ENCODE data around the gene PINLYP.

PINLYP gene

GRCh38 chr19:43607238-43608205 is 31.9 kb downstream of the PINLYP start:
- no peak for DNase-seq

DNA sequence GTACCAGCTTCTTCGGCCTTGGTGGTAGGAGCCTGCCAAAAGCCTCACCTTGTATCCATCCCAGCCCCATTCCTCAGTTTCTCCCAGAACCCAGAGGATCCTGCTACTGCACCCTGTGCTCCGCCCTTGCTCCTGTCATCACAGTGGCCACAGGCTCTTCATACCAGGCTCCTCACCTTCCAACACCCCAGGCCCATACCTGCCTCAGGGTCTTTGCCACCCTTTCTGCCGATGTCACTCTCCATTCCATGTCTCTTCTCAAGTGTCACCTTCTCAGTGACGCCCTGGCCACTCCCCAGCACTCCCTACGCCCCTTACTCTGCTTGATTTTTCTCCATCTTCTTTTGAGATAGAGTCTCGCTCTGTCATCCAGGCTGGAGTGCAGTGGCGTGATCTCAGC is 34.3 kb downstream of the PINLYP start:
- no peak for DNase-seq

DNA sequence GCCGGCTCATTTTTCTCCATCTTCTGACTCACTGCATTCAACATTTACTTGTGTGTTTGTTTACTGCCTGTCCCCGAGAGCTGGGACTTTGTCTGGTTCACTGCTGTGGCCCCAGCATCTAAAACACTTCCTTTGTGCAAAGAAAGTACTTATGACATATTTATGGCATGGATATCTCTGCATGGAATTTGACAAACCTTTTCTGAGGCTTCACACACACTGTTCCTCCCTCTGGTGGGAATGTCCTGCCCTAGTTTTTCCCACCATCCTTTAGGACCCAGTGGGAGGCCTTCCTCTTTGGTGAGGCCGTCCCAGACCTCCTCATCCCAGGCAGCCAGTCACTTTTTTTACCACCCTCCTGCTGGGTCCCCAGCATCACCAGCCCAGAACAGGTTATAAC is 34.9 kb downstream of the PINLYP start:
- DNase-seq: no peak

DNA sequence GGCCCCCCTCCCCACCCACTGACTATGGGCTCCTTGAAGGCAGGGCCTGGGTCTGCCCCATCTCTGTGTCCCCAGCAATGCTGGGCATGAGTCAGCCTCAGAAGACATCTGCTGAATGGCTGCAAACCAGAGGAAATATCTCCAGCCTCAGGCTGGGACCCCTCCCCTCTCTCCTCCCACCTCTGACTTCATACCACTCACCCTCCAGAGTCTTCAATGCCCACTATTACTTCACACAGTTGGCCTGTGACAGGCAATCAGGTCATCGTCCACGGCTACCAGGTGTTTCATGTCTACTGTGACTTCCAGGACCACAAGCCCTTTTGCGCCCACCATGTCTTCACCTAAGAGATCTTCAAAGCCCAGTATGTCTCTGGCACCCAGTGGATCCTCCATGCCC is 36.2 kb downstream of the PINLYP start, which contains the start of gene SRRM5:
SRRM5 (plus strand) TSS at position 301 of the 400 bp plus-strand sequence; CDS start at position 335, 34 bp downstream.
- no peak for DNase-seq

DNA sequence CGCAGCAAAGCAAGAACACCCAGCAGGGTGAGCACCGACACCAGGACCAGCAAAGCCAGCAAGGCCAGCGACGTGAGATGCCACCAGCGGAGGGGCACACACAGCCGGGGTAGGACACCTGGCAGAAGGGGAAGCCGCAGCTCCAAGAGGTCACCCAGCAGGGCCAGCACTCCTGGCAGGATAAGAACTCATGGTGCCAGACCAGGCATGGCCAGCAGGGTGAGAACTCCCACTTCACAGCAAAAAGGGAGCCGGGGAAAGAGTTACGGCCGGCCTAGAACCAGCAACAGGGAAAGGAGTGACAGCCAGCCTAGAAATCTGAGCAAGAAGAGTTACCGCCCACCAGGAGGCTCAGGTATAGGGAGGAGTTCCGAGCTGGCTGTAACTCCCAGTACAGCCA is 36.8 kb downstream of the PINLYP start:
- DNase-seq: no peak

GRCh38 chr19:43616306-43616705 is 40.7 kb downstream of the PINLYP start:
- DNase-seq: no peak

GRCh38 chr19:43616954-43617353 is 41.4 kb downstream of the PINLYP start:
- no peak for DNase-seq

DNA sequence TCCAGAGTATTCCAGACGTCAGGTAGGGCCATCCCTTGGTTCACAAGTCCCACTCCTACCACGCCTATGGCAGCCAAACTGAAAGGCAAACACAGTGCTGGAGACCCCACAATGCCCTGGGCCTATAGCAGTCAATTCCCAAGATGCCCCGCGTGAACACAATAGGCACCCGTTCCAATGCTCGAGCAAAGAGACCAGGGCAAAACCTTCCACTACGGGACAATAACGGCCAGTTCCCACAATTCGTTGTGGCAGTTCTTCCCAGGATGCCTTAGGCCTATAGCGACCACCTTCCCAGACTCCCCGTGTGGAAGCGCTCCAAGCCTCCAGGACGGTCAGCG is 43.3 kb downstream of the PINLYP start:
- no peak for DNase-seq

GRCh38 chr19:43619262-43620060 is 43.9 kb downstream of the PINLYP start, which contains the start of gene ZNF428:
Gene ZNF428, minus strand, starts transcription at chr19:43619629. Its CDS starts 5,325 bp downstream, at chr19:43614304.
- peak; percentile 78 for DNase-seq

DNA sequence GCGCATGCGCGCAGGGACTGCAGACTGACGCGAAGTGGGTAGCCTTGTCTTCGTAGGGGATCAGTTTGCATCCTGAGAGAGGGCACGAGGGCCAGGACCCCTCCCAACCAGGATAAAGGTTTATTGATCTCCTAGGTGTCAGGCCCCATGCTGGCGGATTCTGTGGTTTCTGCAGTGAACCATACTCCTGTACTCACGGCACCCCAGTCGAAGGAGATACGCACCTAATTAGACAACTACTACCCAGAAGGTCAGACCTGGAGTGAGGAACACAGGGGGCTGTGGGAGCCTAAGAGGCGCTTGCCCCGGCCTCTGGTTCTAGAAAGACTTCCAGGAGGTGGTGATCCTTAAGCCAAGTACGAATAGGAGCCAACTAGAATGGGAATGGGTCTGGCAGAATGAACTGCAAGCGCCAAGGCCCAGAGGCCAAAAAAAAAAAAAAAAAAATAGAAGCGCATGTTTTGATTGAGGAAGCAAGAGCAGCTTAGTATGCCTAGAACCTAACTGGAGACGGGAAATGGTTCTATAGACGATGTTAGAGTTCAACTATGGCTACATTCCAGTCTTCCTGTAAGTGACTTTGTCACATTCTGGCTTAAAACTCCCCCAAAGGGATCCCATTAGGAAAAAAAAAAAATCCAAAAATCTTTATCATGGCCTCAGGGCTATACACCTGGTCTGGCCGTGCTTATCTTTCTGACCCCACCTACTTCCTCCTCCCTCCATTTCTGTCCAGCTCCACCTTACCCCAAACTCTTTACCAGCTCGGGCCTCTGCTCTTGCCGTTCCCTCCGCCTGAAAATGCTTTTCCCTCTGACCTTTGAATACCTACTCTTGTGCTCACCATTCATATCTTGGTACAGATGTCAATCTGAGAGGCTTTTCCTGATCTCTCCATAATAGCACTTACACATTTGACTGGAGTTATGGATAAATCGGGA is 44.7 kb downstream of the PINLYP start:
- peak; percentile 79 for DNase-seq

- DNase-seq: no peak
Observed at GRCh38 chr19:43622070-43622469, 46.5 kb downstream of the PINLYP start.

DNA sequence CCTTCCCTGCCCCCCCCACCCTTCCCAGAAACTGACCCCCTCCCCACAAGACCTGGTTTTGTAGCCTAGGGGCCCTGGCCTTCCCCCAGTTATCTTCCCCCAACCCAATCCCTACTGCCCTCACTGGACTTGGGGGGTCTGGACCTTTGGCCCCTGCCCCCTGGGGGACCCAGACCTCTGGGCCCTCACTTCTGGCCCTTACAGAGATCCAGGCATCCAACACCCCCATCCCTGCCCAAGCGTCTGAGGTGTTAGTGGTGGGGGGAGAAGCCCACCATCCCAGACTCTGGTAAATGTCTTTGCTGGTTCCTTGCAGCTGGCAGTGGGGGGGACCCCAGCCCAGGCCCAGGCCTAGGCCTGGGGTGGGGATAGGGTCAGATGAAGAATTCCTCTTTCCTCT is 47.4 kb downstream of the PINLYP start:
- no peak for DNase-seq

DNA sequence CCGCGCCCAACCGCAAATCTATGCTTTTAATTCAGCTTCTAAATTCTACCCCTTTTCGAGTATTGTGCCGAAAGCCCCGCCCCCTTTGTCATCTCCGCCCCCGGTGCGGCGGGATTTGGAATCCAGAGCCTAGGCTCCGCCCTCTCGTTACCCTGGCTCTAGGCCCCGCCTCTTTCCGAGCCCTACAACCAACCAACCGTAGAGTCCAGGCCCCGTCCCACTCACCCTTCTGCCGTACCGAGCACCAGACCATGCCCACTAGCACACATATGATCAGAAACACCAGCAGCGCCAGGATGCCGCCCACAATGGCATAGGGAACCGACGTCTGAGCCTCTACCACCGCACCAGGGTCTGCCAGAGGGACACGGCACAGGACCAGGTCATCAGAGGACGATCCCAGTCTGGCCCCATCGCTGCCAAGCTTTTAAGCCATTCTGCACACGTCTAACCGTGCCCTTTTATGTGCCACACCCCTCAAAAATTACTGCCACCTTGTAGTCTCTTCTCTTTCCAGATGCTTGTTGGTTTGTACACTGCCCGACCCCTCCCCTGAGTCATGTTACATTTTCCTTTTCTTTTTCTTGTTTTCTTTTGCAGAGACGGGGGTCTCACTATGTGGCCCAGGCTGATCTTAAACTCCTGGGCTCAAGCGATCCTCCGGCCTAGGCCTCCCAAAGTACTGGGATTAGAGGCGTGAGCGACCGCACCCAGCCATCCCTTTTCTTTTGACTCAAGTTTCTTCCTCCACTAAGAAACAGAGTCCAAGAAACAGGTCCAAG is 48.5 kb downstream of the PINLYP start:
- DNase-seq: no peak

DNA sequence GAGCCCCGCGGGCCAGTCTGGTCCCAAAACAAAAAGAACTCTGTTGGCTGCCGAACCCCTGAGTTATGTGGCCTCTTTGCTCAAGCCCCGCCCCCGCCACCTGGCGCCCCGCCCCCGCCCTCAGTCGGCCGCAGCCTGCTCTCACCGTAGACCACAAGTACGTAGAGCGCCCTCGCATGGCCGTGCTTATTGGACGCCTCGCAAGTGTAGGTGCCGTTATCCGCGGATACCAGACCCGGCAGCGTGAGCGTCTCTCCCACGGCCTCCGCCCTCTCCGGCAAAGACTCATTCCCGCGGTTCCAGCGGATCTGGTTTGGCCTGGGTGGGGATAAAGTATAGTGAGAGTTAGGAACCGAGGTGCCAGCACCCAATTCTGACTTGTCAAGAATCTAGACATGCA is 49.3 kb downstream of the PINLYP start:
- peak; percentile 84 for DNase-seq

- no peak for DNase-seq
Observed at GRCh38 chr19:43625918-43626579, 50.4 kb downstream of the PINLYP start.

GRCh38 chr19:43626838-43627237 is 51.2 kb downstream of the PINLYP start:
- DNase-seq: no peak

DNA sequence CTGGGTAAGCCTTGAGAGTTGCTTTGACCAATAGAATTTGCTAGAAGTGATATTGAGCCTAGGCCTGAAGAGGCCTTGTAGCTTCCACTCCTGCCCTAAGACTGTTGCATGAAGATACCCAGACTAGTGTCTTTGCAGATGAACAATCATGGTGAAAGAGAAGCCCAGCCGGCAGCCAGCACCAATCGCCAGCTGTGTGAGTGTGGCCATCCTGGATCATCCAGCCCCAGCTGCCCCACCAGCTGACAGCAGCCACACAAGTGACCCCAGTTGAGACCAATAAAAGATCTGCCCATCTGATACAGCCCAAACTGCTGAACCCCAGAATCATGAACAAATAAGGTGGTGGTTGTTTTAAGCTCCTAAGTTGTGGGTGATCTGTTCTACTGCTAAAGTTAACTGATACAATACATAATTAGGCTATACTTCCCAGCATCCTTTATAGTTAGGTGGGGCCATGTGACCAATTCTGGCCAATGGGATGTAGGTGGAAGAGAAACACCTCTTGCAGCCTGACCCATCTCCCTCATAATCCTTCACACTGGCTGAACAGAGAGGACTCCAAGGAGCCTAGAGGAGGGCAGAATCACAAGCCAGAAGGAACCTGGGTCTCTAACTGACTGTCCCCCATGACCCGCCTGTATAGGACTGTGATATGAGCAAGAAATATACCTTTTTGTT is 53.2 kb downstream of the PINLYP start:
- DNase-seq: no peak

GRCh38 chr19:43631491-43631890 is 55.9 kb downstream of the PINLYP start:
- DNase-seq: no peak

Data from effector CD4-positive, alpha-beta T cell (primary cell).